HepG2 (cell line): ENCODE data around the gene IGSF8. TPM values are rescaled to one million over a fixed set of nuclear protein-coding genes. Genes with fewer than 3 reads are reported as not detected.

Experiments used
- ETV5 ChIP-seq: IDR thresholded peaks from 2 replicates; pipeline ENCODE4 v1.6.1; 2018; ENCODE audit warnings: missing biosample characterization, missing genetic modification reagents, inconsistent platforms, borderline replicate concordance
- KDM3A ChIP-seq: IDR thresholded peaks from 2 replicates; pipeline ENCODE4 v1.6.1; 2018; ENCODE audit warnings: low read depth, missing compliant biosample characterization
- MAZ ChIP-seq, 2 experiments: sonication (generic) in 1 of 2; formaldehyde crosslinking in 1 of 2; IDR thresholded peaks; 2 replicates each; pipeline versions ENCODE4 v1.5.0 to v1.6.1; 2012 to 2020; ENCODE audit warnings: low read depth in 2 of 2, mild to moderate bottlenecking in 2 of 2, borderline replicate concordance in 1 of 2, improper control_type of control experiment in 1 of 2, low read length in 1 of 2, missing genetic modification reagents in 1 of 2, moderate library complexity in 1 of 2
- MYNN ChIP-seq: sonication (generic); formaldehyde crosslinking; IDR thresholded peaks from 2 replicates; pipeline ENCODE4 v1.4.0; 2020; ENCODE audit warnings: mild to moderate bottlenecking, low read depth, missing genetic modification reagents
- ZMYM2 ChIP-seq: sonication (generic); formaldehyde crosslinking; IDR thresholded peaks from 2 replicates; pipeline ENCODE4 v1.8.0; 2022; ENCODE audit warnings: mild to moderate bottlenecking, missing genetic modification reagents
- ZMYM4 ChIP-seq: sonication (generic); formaldehyde crosslinking; IDR thresholded peaks from 2 replicates; pipeline ENCODE4 v1.8.1; 2023; ENCODE audit warnings: mild to moderate bottlenecking, missing genetic modification reagents
- ZNF121 ChIP-seq: sonication (generic); formaldehyde crosslinking; IDR thresholded peaks from 2 replicates; pipeline ENCODE4 v1.5.0; 2020; ENCODE audit warnings: mild to moderate bottlenecking, missing genetic modification reagents
- ZNF124 ChIP-seq: sonication (generic); formaldehyde crosslinking; IDR thresholded peaks from 2 replicates; pipeline ENCODE4 v1.4.0; 2020; ENCODE audit warnings: missing genetic modification reagents
- ZNF350 ChIP-seq: sonication (generic); formaldehyde crosslinking; IDR thresholded peaks from 2 replicates; pipeline ENCODE4 v1.4.0; 2020; ENCODE audit warnings: mild to moderate bottlenecking, low read depth, missing genetic modification reagents, borderline replicate concordance
- ZNF432 ChIP-seq: sonication (generic); formaldehyde crosslinking; IDR thresholded peaks from 2 replicates; pipeline ENCODE4 v1.5.0; 2020; ENCODE audit warnings: missing genetic modification reagents, mild to moderate bottlenecking, borderline replicate concordance
- ZNF878 ChIP-seq: sonication (generic); formaldehyde crosslinking; IDR thresholded peaks from 2 replicates; pipeline ENCODE4 v1.8.1; 2023; ENCODE audit warnings: mild to moderate bottlenecking, missing genetic modification reagents, moderate library complexity
- polyA plus RNA-seq, 8 experiments: library from polyadenylated mRNA; depleted of rRNA in 3 of 8; stranded (reverse) in 7 of 8; unstranded in 1 of 8; fragments of >200 nt; fragmentation: Illumina TruSeq in 4 of 8; extraction: Trizol in 4 of 8; gene quantifications; 2 replicates each; pipeline versions ENCODE4 v1.2.1 to v1.2.3, GENCODE V29; 2011 to 2016; ENCODE audit warnings: low read depth in 4 of 8, missing spikeins in 1 of 8, mixed read lengths in 1 of 8; ENCODE audit not compliant: insufficient read depth in 1 of 8
- total RNA-seq, 5 experiments: library from RNA; depleted of rRNA; stranded (reverse); fragments of >200 nt; fragmentation: Illumina TruSeq; extraction: Trizol; gene quantifications; 2 replicates each; pipeline ENCODE4 v1.2.3, GENCODE V29; 2016; ENCODE audit warnings: low read depth in 1 of 5
- TF ChIP-seq, protein P1 (sequence below): sonication (generic); formaldehyde crosslinking; IDR thresholded peaks from 2 replicates; pipeline ENCODE4 v1.4.0; 2020; ENCODE audit warnings: mild to moderate bottlenecking, low read depth, missing genetic modification reagents
- TF ChIP-seq, protein P2 (sequence below): sonication (generic); IDR thresholded peaks from 2 replicates; pipeline ENCODE4 v1.6.1; 2016; ENCODE audit warnings: low read depth, borderline replicate concordance
- TF ChIP-seq, protein P3 (sequence below): sonication (generic); formaldehyde crosslinking; IDR thresholded peaks from 2 replicates; pipeline ENCODE4 v1.4.0; 2020; ENCODE audit warnings: missing genetic modification reagents, borderline replicate concordance
- TF ChIP-seq, protein P4 (sequence below): sonication (generic); formaldehyde crosslinking; conservative IDR thresholded peaks from 2 replicates; pipeline ENCODE4 v1.8.0; 2022; ENCODE audit warnings: mild to moderate bottlenecking, moderate library complexity, missing genetic modification reagents
- TF ChIP-seq, protein P5 (sequence below): sonication (generic); formaldehyde crosslinking; conservative IDR thresholded peaks from 2 replicates; pipeline ENCODE4 v1.4.0; 2020; ENCODE audit warnings: mild to moderate bottlenecking, missing genetic modification reagents, moderate library complexity
- TF ChIP-seq, protein P6 (sequence below): sonication (generic); formaldehyde crosslinking; IDR thresholded peaks from 2 replicates; pipeline ENCODE4 v1.4.0; 2020; ENCODE audit warnings: missing genetic modification reagents

The IGSF8 gene
- total and polyA plus RNA-seq, 2 of the 13 experiments (the other 11 are each of a cell fraction or from before 2014, with no cell fraction given): 24.0 to 41.0 TPM

DNA sequence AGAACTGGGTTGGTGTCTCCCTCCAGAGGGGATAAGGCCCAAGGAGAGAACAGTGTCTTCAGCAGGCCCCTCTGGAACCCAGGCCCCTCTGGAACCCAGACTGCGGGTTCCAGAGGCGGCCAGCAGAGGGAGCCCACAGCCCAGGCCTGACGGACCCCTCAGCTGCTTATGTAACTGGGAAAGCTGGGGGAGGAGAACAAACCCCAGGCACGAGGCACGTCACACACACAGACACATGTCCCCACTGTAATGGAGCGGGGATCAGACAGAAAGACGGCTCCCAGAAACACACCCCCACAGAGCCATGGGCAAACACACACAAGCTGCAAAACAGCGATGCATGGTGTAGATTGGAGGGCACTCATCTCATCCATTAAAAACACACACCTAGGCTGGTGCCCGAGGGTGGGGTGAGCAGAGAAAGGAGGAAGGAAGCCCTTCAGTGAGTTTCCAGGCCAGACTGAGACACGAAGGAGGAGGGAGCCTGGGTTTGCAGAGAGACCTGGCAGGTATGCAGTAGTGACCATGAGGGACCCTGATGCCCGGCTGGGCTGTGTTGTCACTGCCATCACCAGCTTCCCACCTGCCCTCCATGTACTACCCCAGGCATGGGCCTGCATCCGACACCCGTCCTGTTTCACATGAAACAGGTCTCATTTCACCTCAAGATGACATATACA is 2.8 kb upstream of the IGSF8 start (continued):
- TF ChIP-seq, protein P1, sequence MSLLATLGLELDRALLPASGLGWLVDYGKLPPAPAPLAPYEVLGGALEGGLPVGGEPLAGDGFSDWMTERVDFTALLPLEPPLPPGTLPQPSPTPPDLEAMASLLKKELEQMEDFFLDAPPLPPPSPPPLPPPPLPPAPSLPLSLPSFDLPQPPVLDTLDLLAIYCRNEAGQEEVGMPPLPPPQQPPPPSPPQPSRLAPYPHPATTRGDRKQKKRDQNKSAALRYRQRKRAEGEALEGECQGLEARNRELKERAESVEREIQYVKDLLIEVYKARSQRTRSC: no peak
- TF ChIP-seq ZNF350 (CRISPR knock-in tag) (peak; percentile 79; the same call in 1 of the 2 replicates), ZNF432 (no peak), MYNN (no peak), ZMYM2 (CRISPR knock-in tag) (no peak), ETV5 (no peak), ZMYM4 (CRISPR knock-in tag) (peak; percentile 69), ZNF124 (CRISPR knock-in tag) (peak; percentile 73; the same call in 1 of the 2 replicates), ZNF878 (CRISPR knock-in tag) (peak; percentile 50; the same call in 1 of the 2 replicates), KDM3A (CRISPR knock-in tag) (peak; percentile 59; the same call in 1 of the 2 replicates), ZNF121 (CRISPR knock-in tag) (no peak), MAZ (IDR thresholded peaks at IDR 0.05; ENCODE audit: borderline replicate concordance, low read depth, low read length) (no peak), MAZ (CRISPR knock-in tag; IDR thresholded peaks at IDR 0.05; ENCODE audit: low read depth) (peak; percentile 31; the same call in 1 of the 2 replicates)
- TF ChIP-seq, protein P2, sequence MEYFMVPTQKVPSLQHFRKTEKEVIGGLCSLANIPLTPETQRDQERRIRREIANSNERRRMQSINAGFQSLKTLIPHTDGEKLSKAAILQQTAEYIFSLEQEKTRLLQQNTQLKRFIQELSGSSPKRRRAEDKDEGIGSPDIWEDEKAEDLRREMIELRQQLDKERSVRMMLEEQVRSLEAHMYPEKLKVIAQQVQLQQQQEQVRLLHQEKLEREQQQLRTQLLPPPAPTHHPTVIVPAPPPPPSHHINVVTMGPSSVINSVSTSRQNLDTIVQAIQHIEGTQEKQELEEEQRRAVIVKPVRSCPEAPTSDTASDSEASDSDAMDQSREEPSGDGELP: peak; percentile 58; the same call in 1 of the 2 replicates
- TF ChIP-seq, protein P3, sequence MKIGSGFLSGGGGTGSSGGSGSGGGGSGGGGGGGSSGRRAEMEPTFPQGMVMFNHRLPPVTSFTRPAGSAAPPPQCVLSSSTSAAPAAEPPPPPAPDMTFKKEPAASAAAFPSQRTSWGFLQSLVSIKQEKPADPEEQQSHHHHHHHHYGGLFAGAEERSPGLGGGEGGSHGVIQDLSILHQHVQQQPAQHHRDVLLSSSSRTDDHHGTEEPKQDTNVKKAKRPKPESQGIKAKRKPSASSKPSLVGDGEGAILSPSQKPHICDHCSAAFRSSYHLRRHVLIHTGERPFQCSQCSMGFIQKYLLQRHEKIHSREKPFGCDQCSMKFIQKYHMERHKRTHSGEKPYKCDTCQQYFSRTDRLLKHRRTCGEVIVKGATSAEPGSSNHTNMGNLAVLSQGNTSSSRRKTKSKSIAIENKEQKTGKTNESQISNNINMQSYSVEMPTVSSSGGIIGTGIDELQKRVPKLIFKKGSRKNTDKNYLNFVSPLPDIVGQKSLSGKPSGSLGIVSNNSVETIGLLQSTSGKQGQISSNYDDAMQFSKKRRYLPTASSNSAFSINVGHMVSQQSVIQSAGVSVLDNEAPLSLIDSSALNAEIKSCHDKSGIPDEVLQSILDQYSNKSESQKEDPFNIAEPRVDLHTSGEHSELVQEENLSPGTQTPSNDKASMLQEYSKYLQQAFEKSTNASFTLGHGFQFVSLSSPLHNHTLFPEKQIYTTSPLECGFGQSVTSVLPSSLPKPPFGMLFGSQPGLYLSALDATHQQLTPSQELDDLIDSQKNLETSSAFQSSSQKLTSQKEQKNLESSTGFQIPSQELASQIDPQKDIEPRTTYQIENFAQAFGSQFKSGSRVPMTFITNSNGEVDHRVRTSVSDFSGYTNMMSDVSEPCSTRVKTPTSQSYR (CRISPR knock-in tag): peak; percentile 92
- TF ChIP-seq, protein P4, sequence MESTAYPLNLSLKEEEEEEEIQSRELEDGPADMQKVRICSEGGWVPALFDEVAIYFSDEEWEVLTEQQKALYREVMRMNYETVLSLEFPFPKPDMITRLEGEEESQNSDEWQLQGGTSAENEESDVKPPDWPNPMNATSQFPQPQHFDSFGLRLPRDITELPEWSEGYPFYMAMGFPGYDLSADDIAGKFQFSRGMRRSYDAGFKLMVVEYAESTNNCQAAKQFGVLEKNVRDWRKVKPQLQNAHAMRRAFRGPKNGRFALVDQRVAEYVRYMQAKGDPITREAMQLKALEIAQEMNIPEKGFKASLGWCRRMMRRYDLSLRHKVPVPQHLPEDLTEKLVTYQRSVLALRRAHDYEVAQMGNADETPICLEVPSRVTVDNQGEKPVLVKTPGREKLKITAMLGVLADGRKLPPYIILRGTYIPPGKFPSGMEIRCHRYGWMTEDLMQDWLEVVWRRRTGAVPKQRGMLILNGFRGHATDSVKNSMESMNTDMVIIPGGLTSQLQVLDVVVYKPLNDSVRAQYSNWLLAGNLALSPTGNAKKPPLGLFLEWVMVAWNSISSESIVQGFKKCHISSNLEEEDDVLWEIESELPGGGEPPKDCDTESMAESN (CRISPR knock-in tag): peak; percentile 75
- TF ChIP-seq, protein P5, sequence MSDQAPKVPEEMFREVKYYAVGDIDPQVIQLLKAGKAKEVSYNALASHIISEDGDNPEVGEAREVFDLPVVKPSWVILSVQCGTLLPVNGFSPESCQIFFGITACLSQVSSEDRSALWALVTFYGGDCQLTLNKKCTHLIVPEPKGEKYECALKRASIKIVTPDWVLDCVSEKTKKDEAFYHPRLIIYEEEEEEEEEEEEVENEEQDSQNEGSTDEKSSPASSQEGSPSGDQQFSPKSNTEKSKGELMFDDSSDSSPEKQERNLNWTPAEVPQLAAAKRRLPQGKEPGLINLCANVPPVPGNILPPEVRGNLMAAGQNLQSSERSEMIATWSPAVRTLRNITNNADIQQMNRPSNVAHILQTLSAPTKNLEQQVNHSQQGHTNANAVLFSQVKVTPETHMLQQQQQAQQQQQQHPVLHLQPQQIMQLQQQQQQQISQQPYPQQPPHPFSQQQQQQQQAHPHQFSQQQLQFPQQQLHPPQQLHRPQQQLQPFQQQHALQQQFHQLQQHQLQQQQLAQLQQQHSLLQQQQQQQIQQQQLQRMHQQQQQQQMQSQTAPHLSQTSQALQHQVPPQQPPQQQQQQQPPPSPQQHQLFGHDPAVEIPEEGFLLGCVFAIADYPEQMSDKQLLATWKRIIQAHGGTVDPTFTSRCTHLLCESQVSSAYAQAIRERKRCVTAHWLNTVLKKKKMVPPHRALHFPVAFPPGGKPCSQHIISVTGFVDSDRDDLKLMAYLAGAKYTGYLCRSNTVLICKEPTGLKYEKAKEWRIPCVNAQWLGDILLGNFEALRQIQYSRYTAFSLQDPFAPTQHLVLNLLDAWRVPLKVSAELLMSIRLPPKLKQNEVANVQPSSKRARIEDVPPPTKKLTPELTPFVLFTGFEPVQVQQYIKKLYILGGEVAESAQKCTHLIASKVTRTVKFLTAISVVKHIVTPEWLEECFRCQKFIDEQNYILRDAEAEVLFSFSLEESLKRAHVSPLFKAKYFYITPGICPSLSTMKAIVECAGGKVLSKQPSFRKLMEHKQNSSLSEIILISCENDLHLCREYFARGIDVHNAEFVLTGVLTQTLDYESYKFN (CRISPR knock-in tag): peak; percentile 18; the same call in 1 of the 2 replicates
- TF ChIP-seq, protein P6, sequence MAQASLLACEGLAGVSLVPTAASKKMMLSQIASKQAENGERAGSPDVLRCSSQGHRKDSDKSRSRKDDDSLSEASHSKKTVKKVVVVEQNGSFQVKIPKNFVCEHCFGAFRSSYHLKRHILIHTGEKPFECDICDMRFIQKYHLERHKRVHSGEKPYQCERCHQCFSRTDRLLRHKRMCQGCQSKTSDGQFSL (CRISPR knock-in tag): peak; percentile 71; the same call in 1 of the 2 replicates
